OCI-LY1 (cell line): ENCODE data around the gene RAN.

Experiments
- H2AFZ ChIP-seq: fragments of 200-600 bp; sonication (generic), shearing (Covaris generic); 2 replicates; pipeline ENCODE4 v1.6.0; 2014; ENCODE audit warnings: antibody characterized with exemption, mild to moderate bottlenecking, low read length
- H3F3A ChIP-seq: fragments of 200-600 bp; sonication (generic), shearing (Covaris generic); 2 replicates; pipeline ENCODE4 v1.6.0; 2014; ENCODE audit warnings: mild to moderate bottlenecking, antibody characterized with exemption, low read length, moderate library complexity; ENCODE audit not compliant: insufficient read depth
- H3K27ac ChIP-seq: fragments of 200-600 bp; sonication (generic); 2 replicates; pipeline ENCODE4 v1.5.1; 2014; ENCODE audit warnings: low read length, mixed run types, mild to moderate bottlenecking, low read depth; ENCODE audit not compliant: poor library complexity, severe bottlenecking
- H3K27me3 ChIP-seq: fragments of 200-600 bp; sonication (generic); 2 replicates; pipeline ENCODE4 v1.6.0; 2014; ENCODE audit warnings: antibody characterized with exemption, mild to moderate bottlenecking, low read length, moderate library complexity; ENCODE audit not compliant: insufficient read depth
- H3K36me3 ChIP-seq: fragments of 200-600 bp; sonication (generic); 2 replicates; pipeline ENCODE4 v1.6.1; 2014; ENCODE audit warnings: mild to moderate bottlenecking, antibody characterized with exemption, low read length, moderate library complexity, mixed read lengths; ENCODE audit not compliant: insufficient read depth
- H3K4me1 ChIP-seq: fragments of 200-600 bp; sonication (generic); 2 replicates; pipeline ENCODE4 v1.5.1; 2014; ENCODE audit warnings: mild to moderate bottlenecking, low read length, moderate library complexity; ENCODE audit not compliant: insufficient read depth, severe bottlenecking
- H3K4me2 ChIP-seq: fragments of 200-600 bp; sonication (generic), shearing (Covaris generic); 2 replicates; pipeline ENCODE4 v1.6.1; 2014; ENCODE audit warnings: low read length
- H3K4me3 ChIP-seq: fragments of 200-600 bp; sonication (generic); 2 replicates; pipeline ENCODE4 v1.5.1; 2014; ENCODE audit warnings: low read length, low read depth, mild to moderate bottlenecking, mixed read lengths; ENCODE audit not compliant: poor library complexity, severe bottlenecking
- H3K79me2 ChIP-seq: fragments of 200-600 bp; shearing (Covaris generic); 2 replicates; pipeline ENCODE4 v1.6.1; 2016; ENCODE audit warnings: mixed run types, low read length, mixed read lengths; ENCODE audit not compliant: insufficient read depth
- H3K9ac ChIP-seq: fragments of 200-600 bp; sonication (generic), shearing (Covaris generic); 2 replicates; pipeline ENCODE4 v1.6.1; 2014; ENCODE audit warnings: mild to moderate bottlenecking, low read length, mixed read lengths
- H3K9me2 ChIP-seq: fragments of 200-600 bp; sonication (generic), shearing (Covaris generic); 2 replicates; pipeline ENCODE4 v1.6.1; 2014; ENCODE audit warnings: low read depth, mild to moderate bottlenecking, low read length, mixed read lengths
- H3K9me3 ChIP-seq: fragments of 200-600 bp; shearing (Covaris generic); 2 replicates; pipeline ENCODE4 v1.6.1; 2014; ENCODE audit warnings: low read length, mixed read lengths
- H4K20me1 ChIP-seq: fragments of 200-600 bp; sonication (generic), shearing (Covaris generic); 2 replicates; pipeline ENCODE4 v1.6.0; 2016; ENCODE audit warnings: mild to moderate bottlenecking, low read length; ENCODE audit not compliant: insufficient read depth
- CTCF ChIP-seq: fragments of 200-600 bp; sonication (generic), shearing (Covaris generic); IDR thresholded peaks from 2 replicates; pipeline ENCODE4 v1.5.1; 2017; ENCODE audit warnings: mild to moderate bottlenecking, antibody characterized with exemption, low read length, moderate library complexity, mixed read lengths
- EZH2 ChIP-seq: fragments of 200-600 bp; sonication (generic), shearing (Covaris generic); IDR thresholded peaks from 2 replicates; pipeline ENCODE4 v1.8.0; 2017; ENCODE audit warnings: borderline replicate concordance, mixed run types, mild to moderate bottlenecking, antibody characterized with exemption, low read length, moderate library complexity, mixed read lengths

RAN gene

GRCh38 chr12:130871286-130872178 is at the start of gene RAN:
TSS of gene RAN (plus strand) at chr12:130872066. CDS start at chr12:130872594, 528 bp downstream.
- peaks cover 12% of the 10 kb centered on the region for H3K79me2 ChIP-seq
- no peak for TF ChIP-seq CTCF
- H3F3A ChIP-seq, result peaks cover 16% of the 10 kb centered on the region

GRCh38 chr12:130825771-130826150 is 46.1 kb upstream of the RAN start:
- H3K9me3 ChIP-seq, result no peaks in the 10 kb centered on the region
- H2AFZ ChIP-seq, result no peak overlapping the region
- H3K4me1 ChIP-seq, result peaks cover 47% of the 10 kb centered on the region
- no peaks in the 10 kb centered on the region for H3K27me3 ChIP-seq
- no peak overlapping the region for H3K9ac ChIP-seq
- H4K20me1 ChIP-seq, result no peaks in the 10 kb centered on the region
- no peak overlapping the region for H3K4me3 ChIP-seq
- H3K79me2 ChIP-seq, result no peaks in the 10 kb centered on the region
- H3K36me3 ChIP-seq, result peaks cover 31% of the 10 kb centered on the region
- no peaks in the 10 kb centered on the region for H3F3A ChIP-seq
- H3K27ac ChIP-seq, result no peak overlapping the region
- H3K9me2 ChIP-seq, result no peaks in the 10 kb centered on the region
- TF ChIP-seq CTCF, result no peak
- TF ChIP-seq EZH2, result no peak
- H3K4me2 ChIP-seq, result no peak overlapping the region; the same call in 1 of the 2 replicates

More at GRCh38 chr12:130871286-130872178, at the start of gene RAN:
- no peaks in the 10 kb centered on the region for H3K27me3 ChIP-seq
- no peak within 1 kb of the TSS for H2AFZ ChIP-seq
- H3K4me3 ChIP-seq, result peak within 1 kb of the TSS; percentile 77
- peaks cover 5% of the 10 kb centered on the region; the same call in 1 of the 2 replicates for H4K20me1 ChIP-seq
- H3K9me2 ChIP-seq, result no peaks in the 10 kb centered on the region
- H3K36me3 ChIP-seq, result peaks cover 42% of the 10 kb centered on the region
- peak within 1 kb of the TSS; percentile 94 for H3K9ac ChIP-seq
- H3K4me1 ChIP-seq, result peaks cover 53% of the 10 kb centered on the region
- H3K4me2 ChIP-seq, result peak within 1 kb of the TSS; percentile 92
- H3K9me3 ChIP-seq, result no peaks in the 10 kb centered on the region
- H3K27ac ChIP-seq, result peak within 1 kb of the TSS; percentile 90

GRCh38 chr12:130826151-130826801 is 45.6 kb upstream of the RAN start:
- no peak overlapping the region; the same call in 1 of the 2 replicates for H3K4me2 ChIP-seq
- no peaks in the 10 kb centered on the region for H3K9me3 ChIP-seq
- no peak overlapping the region for H3K9ac ChIP-seq
- H3F3A ChIP-seq, result no peaks in the 10 kb centered on the region
- no peak overlapping the region for H3K27ac ChIP-seq
- H3K9me2 ChIP-seq, result no peaks in the 10 kb centered on the region
- no peaks in the 10 kb centered on the region for H4K20me1 ChIP-seq
- H3K4me3 ChIP-seq, result no peak overlapping the region
- TF ChIP-seq CTCF (peak; percentile 93), EZH2 (no peak)
- no peak overlapping the region for H2AFZ ChIP-seq
- H3K27me3 ChIP-seq, result no peaks in the 10 kb centered on the region
- H3K36me3 ChIP-seq, result peaks cover 26% of the 10 kb centered on the region
- H3K4me1 ChIP-seq, result peaks cover 47% of the 10 kb centered on the region
- no peaks in the 10 kb centered on the region; the same call in 1 of the 2 replicates for H3K79me2 ChIP-seq
